HepG2 (cell line): ENCODE results near the gene TSGA10IP. TPM values are rescaled to one million over a fixed set of nuclear protein-coding genes. Genes with fewer than 3 reads are reported as not detected.

Experiments
- CREBL2 ChIP-seq: sonication (generic); formaldehyde crosslinking; IDR thresholded peaks from 2 replicates; pipeline ENCODE4 v1.8.1; 2023; ENCODE audit warnings: missing genetic modification reagents, mild to moderate bottlenecking, borderline replicate concordance
- EEA1 ChIP-seq: sonication (generic); formaldehyde crosslinking; IDR thresholded peaks from 2 replicates; pipeline ENCODE4 v1.5.1; 2020; ENCODE audit warnings: mild to moderate bottlenecking, missing genetic modification reagents, borderline replicate concordance
- ELF1 ChIP-seq: sonication (generic); formaldehyde crosslinking; IDR thresholded peaks from 2 replicates; pipeline ENCODE4 v1.4.0; 2020; ENCODE audit warnings: missing genetic modification reagents
- ESRRA ChIP-seq: sonication (generic); formaldehyde crosslinking; IDR thresholded peaks from 2 replicates; pipeline ENCODE4 v1.5.1; 2020; ENCODE audit warnings: mild to moderate bottlenecking, low read depth, missing genetic modification reagents
- HOXA9 ChIP-seq: sonication (generic); formaldehyde crosslinking; IDR thresholded peaks from 2 replicates; pipeline ENCODE4 v1.8.1; 2022; ENCODE audit warnings: missing genetic modification reagents, mild to moderate bottlenecking, moderate library complexity, borderline replicate concordance
- KLF6 ChIP-seq: IDR thresholded peaks from 2 replicates; pipeline ENCODE4 v1.8.0; 2016; ENCODE audit warnings: missing biosample characterization, missing genetic modification reagents
- KMT2A ChIP-seq: sonication (generic); formaldehyde crosslinking; IDR thresholded peaks from 2 replicates; pipeline ENCODE4 v1.4.0; 2020; ENCODE audit warnings: missing genetic modification reagents
- MAZ ChIP-seq, 2 experiments: sonication (generic) in 1 of 2; formaldehyde crosslinking in 1 of 2; IDR thresholded peaks; 2 replicates each; pipeline versions ENCODE4 v1.5.0 to v1.6.1; 2012 to 2020; ENCODE audit warnings: low read depth in 2 of 2, mild to moderate bottlenecking in 2 of 2, borderline replicate concordance in 1 of 2, improper control_type of control experiment in 1 of 2, low read length in 1 of 2, missing genetic modification reagents in 1 of 2, moderate library complexity in 1 of 2
- MEF2D ChIP-seq: sonication (generic); formaldehyde crosslinking; IDR thresholded peaks from 2 replicates; pipeline ENCODE4 v1.5.1; 2020; ENCODE audit warnings: mild to moderate bottlenecking, missing genetic modification reagents
- NFIC ChIP-seq: IDR thresholded peaks from 2 replicates; pipeline ENCODE4 v1.6.1; 2012; ENCODE audit warnings: mild to moderate bottlenecking, low read length, inconsistent platforms
- NFKBIZ ChIP-seq: IDR thresholded peaks from 2 replicates; pipeline ENCODE4 v1.6.1; 2018; ENCODE audit warnings: missing genetic modification reagents, missing compliant biosample characterization
- NR1H2 ChIP-seq: sonication (generic); formaldehyde crosslinking; IDR thresholded peaks from 2 replicates; pipeline ENCODE4 v1.8.1; 2022; ENCODE audit warnings: low read depth, missing genetic modification reagents, borderline replicate concordance
- PBX3 ChIP-seq: sonication (generic); formaldehyde crosslinking; IDR thresholded peaks from 2 replicates; pipeline ENCODE4 v1.8.1; 2023; ENCODE audit warnings: missing genetic modification reagents, inconsistent platforms, borderline replicate concordance
- SMYD3 ChIP-seq: sonication (generic); formaldehyde crosslinking; IDR thresholded peaks from 2 replicates; pipeline ENCODE4 v1.8.1; 2023; ENCODE audit warnings: mild to moderate bottlenecking, missing genetic modification reagents
- SPEN ChIP-seq: sonication (generic); formaldehyde crosslinking; IDR thresholded peaks from 2 replicates; pipeline ENCODE4 v1.5.1; 2020; ENCODE audit warnings: low read depth, mild to moderate bottlenecking, missing genetic modification reagents
- ZBTB39 ChIP-seq: sonication (generic); formaldehyde crosslinking; IDR thresholded peaks from 2 replicates; pipeline ENCODE4 v1.5.0; 2020; ENCODE audit warnings: missing genetic modification reagents
- ZBTB43 ChIP-seq: sonication (generic); formaldehyde crosslinking; conservative IDR thresholded peaks from 2 replicates; pipeline ENCODE4 v1.4.0; 2020; ENCODE audit warnings: missing genetic modification reagents
- ZFP36 ChIP-seq: fragments of 150-350 bp; IDR thresholded peaks from 2 replicates; pipeline ENCODE4 v1.6.1; 2018; ENCODE audit warnings: borderline replicate concordance, low read length, low read depth; ENCODE audit not compliant: partially characterized antibody
- ZNF225 ChIP-seq: sonication (generic); formaldehyde crosslinking; IDR thresholded peaks from 2 replicates; pipeline ENCODE4 v1.4.0; 2020; ENCODE audit warnings: mild to moderate bottlenecking, missing genetic modification reagents
- ZNF503 ChIP-seq: sonication (generic); formaldehyde crosslinking; IDR thresholded peaks from 2 replicates; pipeline ENCODE4 v1.4.0; 2020; ENCODE audit warnings: missing genetic modification reagents
- ZNF510 ChIP-seq: sonication (generic); formaldehyde crosslinking; IDR thresholded peaks from 2 replicates; pipeline ENCODE4 v1.4.0; 2020; ENCODE audit warnings: low read depth, mild to moderate bottlenecking, missing genetic modification reagents
- polyA plus RNA-seq, 8 experiments: library from polyadenylated mRNA; depleted of rRNA in 3 of 8; stranded (reverse) in 7 of 8; unstranded in 1 of 8; fragments of >200 nt; fragmentation: Illumina TruSeq in 4 of 8; extraction: Trizol in 4 of 8; gene quantifications; 2 replicates each; pipeline versions ENCODE4 v1.2.1 to v1.2.3, GENCODE V29; 2011 to 2016; ENCODE audit warnings: low read depth in 4 of 8, missing spikeins in 1 of 8, mixed read lengths in 1 of 8; ENCODE audit not compliant: insufficient read depth in 1 of 8
- total RNA-seq, 5 experiments: library from RNA; depleted of rRNA; stranded (reverse); fragments of >200 nt; fragmentation: Illumina TruSeq; extraction: Trizol; gene quantifications; 2 replicates each; pipeline ENCODE4 v1.2.3, GENCODE V29; 2016; ENCODE audit warnings: low read depth in 1 of 5

Gene TSGA10IP
- total and polyA plus RNA-seq, 2 of the 13 experiments (the other 11 are each of a cell fraction or from before 2014, with no cell fraction given), result not detected

GRCh38 chr11:65961267-65962140 lies 16.2 kb downstream of the TSGA10IP start, which contains the start of gene SART1 (continued):
- TF ChIP-seq ZNF503 (CRISPR knock-in tag) (0 out of 2 replicates have a peak, but pooled peaks have one; percentile 66), MEF2D (CRISPR knock-in tag) (peak; percentile 72), MAZ (IDR thresholded peaks at IDR 0.05; ENCODE audit: borderline replicate concordance, low read depth, low read length) (no peak), MAZ (CRISPR knock-in tag; IDR thresholded peaks at IDR 0.05; ENCODE audit: low read depth) (peak; percentile 82), KLF6 (CRISPR knock-in tag) (peak; percentile 77; the same call in 1 of the 2 replicates), ELF1 (CRISPR knock-in tag) (peak; percentile 98), SMYD3 (no peak), ZNF225 (no peak), HOXA9 (CRISPR knock-in tag) (no peak), SPEN (CRISPR knock-in tag) (peak; percentile 93), ZBTB43 (0 out of 2 replicates have a peak, but pooled peaks have one; percentile 19), NFIC (no peak), NFKBIZ (no peak; the same call in 1 of the 2 replicates), CREBL2 (CRISPR knock-in tag) (peak; percentile 37; the same call in 1 of the 2 replicates), ZFP36 (no peak), ZNF510 (CRISPR knock-in tag) (no peak), PBX3 (CRISPR knock-in tag) (no peak), KMT2A (CRISPR knock-in tag) (peak; percentile 82; the same call in 1 of the 2 replicates), NR1H2 (no peak), ZBTB39 (CRISPR knock-in tag) (no peak), ESRRA (CRISPR knock-in tag) (0 out of 2 replicates have a peak, but pooled peaks have one; percentile 63), EEA1 (peak; percentile 69; the same call in 1 of the 2 replicates)
